Esophagus muscularis mucosa (tissue), 4 donors: ENCODE measurements around the gene NEURL4. TPM values are rescaled to one million over a fixed set of nuclear protein-coding genes. Genes with fewer than 3 reads are reported as not detected.

Experiments used
- DNase-seq: peaks from one replicate; pipeline ENCODE4 v3.0.0-alpha.2; 2017; ENCODE audit errors: extremely low spot score
- H3K27ac ChIP-seq, 4 donors: fragments of 200-600 bp; sonication (generic); replicated peaks in 1 of 4; 1 replicate in 3 of 4; 2 replicates in 1 of 4; pipeline ENCODE4 v1.5.1; 2016 to 2019; ENCODE audit warnings: mild to moderate bottlenecking in 1 of 4
- H3K27me3 ChIP-seq, 4 donors: fragments of 200-600 bp; sonication (generic); one replicate each; pipeline versions ENCODE4 v1.5.1 to v1.6.0; 2016 to 2019
- H3K36me3 ChIP-seq, 4 donors: fragments of 200-600 bp; sonication (generic); one replicate each; pipeline ENCODE4 v1.5.1; 2016 to 2019
- H3K4me1 ChIP-seq, 4 donors: fragments of 200-600 bp; sonication (generic); one replicate each; pipeline ENCODE4 v1.5.1; 2016 to 2019
- H3K4me3 ChIP-seq, 4 donors: fragments of 200-600 bp; sonication (generic); 1 replicate in 2 of 4; 2 replicates in 2 of 4; pipeline ENCODE4 v1.5.1; 2016 to 2019; ENCODE audit warnings: mild to moderate bottlenecking in 4 of 4, moderate library complexity in 1 of 4
- H3K9me3 ChIP-seq, 4 donors: fragments of 200-600 bp; sonication (generic); 1 replicate in 3 of 4; 2 replicates in 1 of 4; pipeline ENCODE4 v1.5.1; 2016 to 2019
- EP300 ChIP-seq: sonication (generic); formaldehyde crosslinking; IDR thresholded peaks from one replicate; pipeline ENCODE4 v1.6.1; 2017; ENCODE audit warnings: antibody characterized with exemption
- POLR2A ChIP-seq: fragments of 450-650 bp; IDR thresholded peaks from one replicate; pipeline ENCODE4 v1.6.1; 2017; ENCODE audit warnings: antibody characterized with exemption, moderate library complexity, mild to moderate bottlenecking, low read depth
- POLR2AphosphoS5 ChIP-seq, 2 donors: sonication (generic); formaldehyde crosslinking; IDR thresholded peaks; one replicate each; pipeline ENCODE4 v1.6.1; 2017; ENCODE audit warnings: antibody characterized with exemption in 2 of 2
- WGBS: methylation state at CpG from one replicate; pipeline ENCODE4 v1.1.5; 2018; 5-methylcytosine and 5-hydroxymethylcytosine counted together
- intact Hi-C: fragments of 100-400 bp; cut with DNase I; formaldehyde crosslinking; loops from one replicate; pipeline ENCODE4 v1.15.1; 2023
- total RNA-seq, 4 donors: library from RNA; depleted of rRNA; stranded (reverse); fragments of >200 nt; gene quantifications; one replicate each; pipeline versions ENCODE4 v1.1.0 to v1.2.1, GENCODE V29; 2016
- TF ChIP-seq, protein P1 (sequence below), 3 experiments: fragments of 200-600 bp in 2 of 3; fragments of 450-650 bp in 1 of 3; sonication (generic) in 2 of 3; IDR thresholded peaks; one replicate each; pipeline ENCODE4 v1.5.1; 2017 to 2019; ENCODE audit warnings: antibody characterized with exemption in 3 of 3, mild to moderate bottlenecking in 2 of 3, moderate library complexity in 1 of 3

NEURL4 gene
- total RNA-seq, 4 donors from 2014 or later, result 13.9 to 27.0 (median 20.6) TPM

DNA sequence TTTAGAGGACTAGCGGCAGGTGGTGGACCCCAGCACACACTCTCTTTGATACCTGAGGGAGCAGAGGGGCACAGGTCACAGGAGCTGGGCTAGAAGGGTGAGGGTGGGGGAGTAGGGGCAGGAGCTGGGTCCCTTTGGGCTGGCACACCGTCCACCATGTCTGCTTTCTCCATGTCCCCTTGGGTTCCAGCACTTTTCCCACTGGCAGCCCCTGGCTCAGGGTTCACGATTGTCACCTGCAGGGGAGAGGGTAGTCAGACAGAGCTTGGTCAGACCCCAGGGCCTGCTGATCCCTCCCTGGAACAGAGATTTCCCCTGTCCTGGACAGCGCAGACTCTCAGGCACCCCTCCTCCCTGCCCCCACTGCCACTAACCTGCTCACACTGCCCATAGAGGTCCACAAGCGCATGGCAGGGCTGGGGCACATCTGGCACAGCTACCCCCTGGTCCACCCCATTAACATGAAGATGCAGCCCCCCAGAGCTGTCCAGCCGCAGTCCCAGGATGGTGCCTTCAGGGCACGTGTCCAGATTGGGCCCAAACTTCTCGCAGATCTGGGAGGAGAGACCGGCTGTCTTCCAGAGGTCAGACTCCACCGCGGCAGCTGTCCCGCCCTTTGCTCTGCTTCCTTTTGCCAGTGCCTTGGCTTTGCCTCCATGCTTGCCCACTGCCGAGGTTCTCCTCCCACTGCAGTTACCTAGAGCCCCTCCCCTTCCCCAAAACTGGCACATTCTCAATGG is 10.8 kb downstream of the NEURL4 start:
- TF ChIP-seq POLR2AphosphoS5 (IDR thresholded peaks at IDR 0.05), result no peak
- TF ChIP-seq, protein P1, sequence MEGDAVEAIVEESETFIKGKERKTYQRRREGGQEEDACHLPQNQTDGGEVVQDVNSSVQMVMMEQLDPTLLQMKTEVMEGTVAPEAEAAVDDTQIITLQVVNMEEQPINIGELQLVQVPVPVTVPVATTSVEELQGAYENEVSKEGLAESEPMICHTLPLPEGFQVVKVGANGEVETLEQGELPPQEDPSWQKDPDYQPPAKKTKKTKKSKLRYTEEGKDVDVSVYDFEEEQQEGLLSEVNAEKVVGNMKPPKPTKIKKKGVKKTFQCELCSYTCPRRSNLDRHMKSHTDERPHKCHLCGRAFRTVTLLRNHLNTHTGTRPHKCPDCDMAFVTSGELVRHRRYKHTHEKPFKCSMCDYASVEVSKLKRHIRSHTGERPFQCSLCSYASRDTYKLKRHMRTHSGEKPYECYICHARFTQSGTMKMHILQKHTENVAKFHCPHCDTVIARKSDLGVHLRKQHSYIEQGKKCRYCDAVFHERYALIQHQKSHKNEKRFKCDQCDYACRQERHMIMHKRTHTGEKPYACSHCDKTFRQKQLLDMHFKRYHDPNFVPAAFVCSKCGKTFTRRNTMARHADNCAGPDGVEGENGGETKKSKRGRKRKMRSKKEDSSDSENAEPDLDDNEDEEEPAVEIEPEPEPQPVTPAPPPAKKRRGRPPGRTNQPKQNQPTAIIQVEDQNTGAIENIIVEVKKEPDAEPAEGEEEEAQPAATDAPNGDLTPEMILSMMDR (IDR thresholded peaks at IDR 0.05), result no peak
- no peak for TF ChIP-seq POLR2A
- TF ChIP-seq EP300, result no peak
- no peaks in the 10 kb centered on the region for H3K9me3 ChIP-seq
- H3K4me1 ChIP-seq, result peaks cover 20 to 25% (median 24%) of the 10 kb centered on the region in 4 donors
- WGBS, result 83% methylated on average over 3 of the region's 13 CpGs
- no peaks in the 10 kb centered on the region for H3K27me3 ChIP-seq
- H3K36me3 ChIP-seq, result peaks cover 58 to 86% (median 73%) of the 10 kb centered on the region in 4 donors
- no peak for DNase-seq
- no peak overlapping the region for H3K27ac ChIP-seq
- intact Hi-C loops, result no loop called here
- H3K4me3 ChIP-seq, result no peak overlapping the region

DNA sequence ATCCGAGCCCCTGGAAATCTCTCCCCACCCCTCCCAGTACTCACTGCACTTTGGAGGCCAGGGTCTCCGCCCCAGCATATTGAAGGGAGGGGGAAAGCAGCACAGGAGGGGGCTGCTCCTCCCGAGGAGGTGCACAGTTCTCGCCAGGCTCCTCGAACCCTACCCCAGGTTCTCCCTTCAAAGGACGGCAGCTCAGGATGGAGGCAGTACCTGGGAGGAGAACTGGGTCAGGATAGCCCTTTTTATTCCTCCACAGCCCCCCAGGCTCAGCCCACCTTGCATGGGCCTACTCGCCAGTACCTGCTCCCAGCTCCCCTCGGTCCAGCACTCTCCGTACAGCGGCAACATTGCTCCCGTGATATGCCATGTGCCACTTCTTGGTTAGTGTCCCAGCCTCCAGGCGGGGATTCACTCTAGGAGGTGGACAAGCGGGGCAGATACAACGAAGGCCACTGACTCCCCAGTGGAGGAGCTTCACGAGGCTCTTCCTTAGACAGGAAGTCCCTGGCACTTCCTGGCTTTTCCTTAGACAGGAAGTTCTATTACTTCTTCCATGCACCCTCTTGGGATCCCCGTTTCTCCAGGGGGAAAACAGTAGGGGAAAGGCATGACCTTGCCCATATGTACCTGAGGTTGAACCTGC is 11.9 kb downstream of the NEURL4 start:
- WGBS, result 85% methylated on average over 16 of the region's 16 CpGs
- TF ChIP-seq, protein P1 (IDR thresholded peaks at IDR 0.05), result no peak
- TF ChIP-seq POLR2AphosphoS5 (IDR thresholded peaks at IDR 0.05) (no peak), POLR2A (no peak), EP300 (no peak)
- DNase-seq, result no peak
- H3K27me3 ChIP-seq, result no peaks in the 10 kb centered on the region
- H3K4me1 ChIP-seq, result peaks cover 30 to 36% (median 34%) of the 10 kb centered on the region in 4 donors
- H3K9me3 ChIP-seq, result no peaks in the 10 kb centered on the region
- H3K27ac ChIP-seq, result no peak overlapping the region
- H3K4me3 ChIP-seq, result no peak overlapping the region
- intact Hi-C loops, result no loop called here
- H3K36me3 ChIP-seq, result peaks cover 58 to 86% (median 73%) of the 10 kb centered on the region in 4 donors

DNA sequence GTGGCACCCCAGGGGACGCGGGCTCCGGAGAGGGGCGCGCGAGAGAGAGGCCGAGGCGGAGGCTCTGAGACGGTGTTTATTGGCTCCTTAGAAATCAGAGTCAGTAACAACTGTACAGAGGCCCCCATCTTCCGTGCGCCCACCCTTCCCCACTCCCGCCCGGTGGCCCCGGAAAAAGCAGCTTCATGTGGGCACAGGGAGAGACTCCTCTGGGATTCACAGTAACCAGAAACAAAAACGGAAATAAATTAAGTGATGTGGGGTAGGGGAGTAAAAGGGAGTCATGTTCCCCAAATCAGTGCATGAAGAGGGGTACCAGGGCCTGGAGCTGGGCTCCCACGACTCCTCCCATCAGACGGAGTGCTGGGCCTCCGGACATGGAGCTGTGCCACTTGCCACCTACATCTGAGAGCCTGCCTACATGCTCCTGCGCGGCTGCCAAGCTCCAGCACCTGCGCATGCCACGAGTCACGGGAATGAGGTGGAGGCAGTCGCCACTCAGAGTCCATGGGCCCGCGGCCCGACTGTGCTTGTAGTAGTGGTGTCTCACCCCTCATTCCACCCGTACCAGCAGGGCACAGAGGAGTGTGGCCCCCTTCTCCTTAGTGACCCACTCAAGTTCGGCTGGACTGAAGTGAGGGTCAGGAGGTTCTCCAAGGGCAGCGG is 13.4 kb downstream of the NEURL4 start:
- Histone ChIP-seq H3K36me3 (peaks cover 58 to 86% (median 73%) of the 10 kb centered on the region in 4 donors), H3K4me3 (peak overlapping the region; percentile 74 to 93 (median 90)), H3K4me1 (peaks cover 37 to 48% (median 44%) of the 10 kb centered on the region in 4 donors), H3K27ac (peak overlapping the region; percentile 84 to 94 (median 93)), H3K9me3 (no peaks in the 10 kb centered on the region), H3K27me3 (no peaks in the 10 kb centered on the region)
- intact Hi-C loops, result no loop called here
- no peak for DNase-seq
- TF ChIP-seq, protein P1 (IDR thresholded peaks at IDR 0.05), result no peak
- TF ChIP-seq EP300 (no peak), POLR2A (no peak), POLR2AphosphoS5 (IDR thresholded peaks at IDR 0.05) (no peak)
- WGBS, result 41% methylated on average over 29 of the region's 30 CpGs

DNA sequence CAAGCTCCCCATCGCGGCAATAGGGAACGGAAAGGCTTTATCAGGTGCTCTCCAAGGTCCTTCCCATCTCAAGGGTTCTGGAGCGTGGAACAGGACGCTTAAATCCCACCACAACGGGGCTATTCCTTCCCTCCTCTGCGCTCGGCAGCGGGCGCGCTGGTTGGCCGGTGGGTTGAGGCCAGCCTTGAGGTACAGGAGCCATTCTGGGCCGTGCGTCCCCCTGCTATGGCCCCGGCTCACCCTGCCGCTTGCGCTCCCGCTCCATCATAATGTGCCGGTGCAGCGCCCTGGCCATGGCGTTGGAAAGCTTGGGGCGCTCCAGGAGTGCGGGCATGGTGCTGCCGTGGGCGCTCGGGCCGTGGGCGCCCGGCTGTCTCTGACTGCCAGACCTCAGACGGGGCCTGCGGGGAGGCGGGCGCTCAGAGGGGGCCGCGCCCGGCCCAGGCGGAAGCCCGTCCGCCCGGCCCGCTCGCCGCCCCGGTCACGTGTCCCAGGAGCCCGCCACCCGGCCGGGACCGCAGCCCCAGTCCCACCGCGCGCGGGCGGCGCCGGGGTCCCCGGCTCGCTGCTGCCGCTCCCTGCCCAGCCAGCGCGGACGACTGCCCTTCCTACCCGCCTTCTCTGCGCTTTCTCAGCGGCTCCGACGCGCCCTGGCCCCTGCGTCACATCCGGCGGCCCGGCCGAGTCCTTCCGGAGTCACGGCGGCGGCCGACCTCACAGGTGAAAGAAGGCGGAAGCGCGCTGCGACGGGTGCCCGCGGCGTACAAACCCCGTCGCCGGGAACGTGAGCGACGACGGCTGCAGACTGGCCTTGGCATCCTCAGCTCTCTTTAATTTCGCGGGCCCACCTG is 14.2 kb downstream of the NEURL4 start, which contains the start of gene GPS2:
Gene GPS2, minus strand, starts transcription at position 642 of the 851 bp plus-strand sequence. Its CDS starts 308 bp downstream, at position 334.
- peak; percentile 98 for DNase-seq
- peaks cover 45 to 56% (median 52%) of the 10 kb centered on the region in 4 donors for H3K4me1 ChIP-seq
- H3K36me3 ChIP-seq, result peaks cover 59 to 86% (median 73%) of the 10 kb centered on the region in 4 donors
- no peaks in the 10 kb centered on the region for H3K27me3 ChIP-seq
- peak within 1 kb of the TSS; percentile 84 to 94 (median 93) for H3K27ac ChIP-seq
- TF ChIP-seq, protein P1 (IDR thresholded peaks at IDR 0.05), result peak in 1 of 3 experiments; percentile 7
- TF ChIP-seq EP300 (no peak), POLR2AphosphoS5 (IDR thresholded peaks at IDR 0.05) (peak; percentile 97 to 99), POLR2A (peak; percentile 17)
- WGBS, result under 1% methylated on average over 18 of the region's 95 CpGs
- H3K9me3 ChIP-seq, result no peaks in the 10 kb centered on the region
- intact Hi-C loops, result no loop called here
- peak within 1 kb of the TSS; percentile 74 to 93 (median 90) for H3K4me3 ChIP-seq
